Loucy (cell line): ENCODE results near the gene CNPPD1.

ENCODE experiments used
- H2AFZ ChIP-seq: fragments of 200-600 bp; sonication (generic); 2 replicates; pipeline ENCODE4 v1.6.0; 2016; ENCODE audit warnings: antibody characterized with exemption, mild to moderate bottlenecking, low read length, moderate library complexity
- H3F3A ChIP-seq: fragments of 200-600 bp; 2 replicates; pipeline ENCODE4 v1.6.0; 2016; ENCODE audit warnings: antibody characterized with exemption, low read depth, mild to moderate bottlenecking
- H3K27me3 ChIP-seq: fragments of 200-600 bp; sonication (generic); 2 replicates; pipeline ENCODE4 v1.6.1; 2014; ENCODE audit warnings: low read length, mild to moderate bottlenecking; ENCODE audit not compliant: insufficient read depth, poor library complexity, severe bottlenecking
- H3K36me3 ChIP-seq: fragments of 200-600 bp; sonication (generic); 2 replicates; pipeline ENCODE4 v1.6.1; 2016; ENCODE audit warnings: low read length; ENCODE audit not compliant: insufficient read depth
- H3K4me1 ChIP-seq: fragments of 200-600 bp; sonication (generic); 2 replicates; pipeline ENCODE4 v1.5.1; 2014; ENCODE audit warnings: low read length, mild to moderate bottlenecking; ENCODE audit not compliant: insufficient read depth, poor library complexity, severe bottlenecking
- H3K4me2 ChIP-seq: fragments of 200-600 bp; sonication (generic); 2 replicates; pipeline ENCODE4 v1.6.0; 2014; ENCODE audit warnings: antibody characterized with exemption, low read length, low read depth, mild to moderate bottlenecking; ENCODE audit not compliant: poor library complexity, severe bottlenecking
- H3K4me3 ChIP-seq: fragments of 200-600 bp; sonication (generic); 2 replicates; pipeline ENCODE4 v1.5.1; 2014; ENCODE audit warnings: low read length, mild to moderate bottlenecking, mixed read lengths; ENCODE audit not compliant: poor library complexity, severe bottlenecking
- H3K79me2 ChIP-seq: fragments of 200-600 bp; sonication (generic); 2 replicates; pipeline ENCODE4 v1.6.1; 2014; ENCODE audit warnings: low read length; ENCODE audit not compliant: insufficient read depth
- H3K9ac ChIP-seq: fragments of 200-600 bp; sonication (generic); 2 replicates; pipeline ENCODE4 v1.6.0; 2014; ENCODE audit warnings: mild to moderate bottlenecking, low read depth, low read length, moderate library complexity; ENCODE audit not compliant: poor library complexity, severe bottlenecking
- H3K9me2 ChIP-seq: fragments of 200-600 bp; sonication (generic); replicated peaks from 2 replicates; pipeline ENCODE4 v1.6.1; 2016; ENCODE audit warnings: low read depth, low read length, mixed read lengths
- H3K9me3 ChIP-seq: fragments of 200-600 bp; sonication (generic); 2 replicates; pipeline ENCODE4 v1.6.1; 2014; ENCODE audit warnings: mild to moderate bottlenecking, antibody characterized with exemption, low read length, low read depth; ENCODE audit not compliant: insufficient read depth
- H4K20me1 ChIP-seq: fragments of 200-600 bp; sonication (generic); 2 replicates; pipeline ENCODE4 v1.6.0; 2014; ENCODE audit warnings: antibody characterized with exemption, low read length, mild to moderate bottlenecking; ENCODE audit not compliant: insufficient read depth, poor library complexity, severe bottlenecking
- CTCF ChIP-seq: fragments of 200-600 bp; sonication (generic); conservative IDR thresholded peaks from 2 replicates; pipeline ENCODE4 v1.5.1; 2014; ENCODE audit warnings: mild to moderate bottlenecking, antibody characterized with exemption, low read length
- EZH2phosphoT487 ChIP-seq: fragments of 200-600 bp; IDR thresholded peaks from 2 replicates; pipeline ENCODE4 v1.6.1; 2018; ENCODE audit warnings: antibody characterized with exemption, mild to moderate bottlenecking, moderate library complexity, borderline replicate concordance

Gene CNPPD1

DNA sequence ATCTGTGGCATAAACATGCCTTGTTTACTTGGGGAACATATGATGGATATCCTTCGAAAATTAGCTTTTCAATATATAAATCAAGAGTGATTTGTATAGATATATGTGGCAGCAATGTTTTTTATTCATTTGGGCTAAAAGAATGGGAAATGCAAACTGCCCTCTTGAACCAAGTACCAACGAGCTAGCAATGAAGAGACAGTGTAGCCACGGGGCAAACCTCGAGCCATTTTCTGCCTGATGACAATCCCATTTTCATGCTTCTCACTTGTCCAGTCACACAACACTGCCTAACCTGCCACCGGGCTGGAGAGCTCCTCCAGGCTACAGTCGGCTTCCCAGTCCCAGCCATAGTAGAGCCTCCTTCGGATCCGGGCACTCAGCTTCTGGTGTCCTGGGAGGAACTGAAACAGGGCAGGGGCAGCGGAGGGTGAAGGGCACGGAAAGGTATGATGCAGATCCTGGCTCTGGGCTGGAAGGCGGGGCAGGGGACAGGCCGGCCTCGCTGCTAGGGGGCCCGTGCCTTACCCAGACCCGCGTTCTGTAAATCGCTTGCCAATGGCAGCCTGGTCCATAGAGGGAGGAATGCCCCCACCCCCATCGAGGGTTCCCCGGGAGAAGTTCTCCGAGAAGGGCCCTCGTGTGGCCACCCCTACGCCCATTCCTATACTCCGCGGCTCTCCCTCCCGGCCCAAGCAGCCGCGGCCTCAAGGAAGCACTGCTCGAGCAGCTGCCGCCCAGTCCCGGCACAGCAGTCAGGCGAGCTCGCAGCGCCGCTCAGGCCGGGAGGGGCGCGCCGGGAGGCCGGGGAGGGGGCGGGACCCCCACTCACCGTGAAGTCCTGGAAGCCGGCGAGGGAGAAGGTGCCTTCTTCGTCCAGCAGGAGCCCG is 552 bp downstream of the CNPPD1 start:
- peaks cover 32% of the 10 kb centered on the region for H4K20me1 ChIP-seq
- H3K9me2 ChIP-seq: no peaks in the 10 kb centered on the region
- no peaks in the 10 kb centered on the region for H3K27me3 ChIP-seq
- peak overlapping the region; percentile 97 for H3K4me3 ChIP-seq
- peak overlapping the region; percentile 76 for H2AFZ ChIP-seq
- peak overlapping the region; percentile 92 for H3K4me2 ChIP-seq
- H3K9ac ChIP-seq: peak overlapping the region; percentile 85
- peaks cover 14% of the 10 kb centered on the region; the same call in 1 of the 2 replicates for H3K36me3 ChIP-seq
- no peaks in the 10 kb centered on the region for H3K9me3 ChIP-seq
- H3K4me1 ChIP-seq: peaks cover 36% of the 10 kb centered on the region
- H3K79me2 ChIP-seq: peaks cover 53% of the 10 kb centered on the region
- peaks cover 9% of the 10 kb centered on the region; the same call in 1 of the 2 replicates for H3F3A ChIP-seq
- TF ChIP-seq CTCF (peak; percentile 19; the same call in 1 of the 2 replicates), EZH2phosphoT487 (no peak)

DNA sequence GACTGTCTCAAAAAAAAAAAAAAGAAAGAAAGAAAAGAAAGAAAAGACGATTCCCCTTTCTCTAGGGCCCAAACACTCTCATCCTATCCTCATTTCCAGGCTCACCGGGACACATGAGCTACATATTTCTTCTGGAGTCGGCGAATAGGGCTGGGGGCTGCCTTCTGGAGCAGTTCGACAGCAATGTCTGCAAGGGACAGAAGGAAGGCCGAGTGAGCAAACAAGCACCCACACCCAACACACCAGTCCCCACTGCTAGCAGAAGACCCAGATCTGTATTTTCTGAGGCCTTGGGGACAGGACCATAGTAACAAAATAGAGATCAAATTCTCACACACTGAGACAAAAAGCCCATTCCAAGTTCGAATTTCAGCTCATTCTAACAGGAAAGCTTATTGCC is 1.2 kb downstream of the CNPPD1 start:
- Histone ChIP-seq H3K9me2 (no peaks in the 10 kb centered on the region), H4K20me1 (peaks cover 32% of the 10 kb centered on the region), H3K9me3 (no peaks in the 10 kb centered on the region), H3K4me2 (peak overlapping the region; percentile 92), H2AFZ (no peak overlapping the region), H3K79me2 (peaks cover 46% of the 10 kb centered on the region), H3K27me3 (no peaks in the 10 kb centered on the region), H3K36me3 (peaks cover 7% of the 10 kb centered on the region; the same call in 1 of the 2 replicates), H3K4me3 (peak overlapping the region; percentile 97), H3K4me1 (peaks cover 32% of the 10 kb centered on the region), H3F3A (peaks cover 9% of the 10 kb centered on the region; the same call in 1 of the 2 replicates), H3K9ac (peak overlapping the region; percentile 85)
- TF ChIP-seq EZH2phosphoT487: no peak
- no peak for TF ChIP-seq CTCF

DNA sequence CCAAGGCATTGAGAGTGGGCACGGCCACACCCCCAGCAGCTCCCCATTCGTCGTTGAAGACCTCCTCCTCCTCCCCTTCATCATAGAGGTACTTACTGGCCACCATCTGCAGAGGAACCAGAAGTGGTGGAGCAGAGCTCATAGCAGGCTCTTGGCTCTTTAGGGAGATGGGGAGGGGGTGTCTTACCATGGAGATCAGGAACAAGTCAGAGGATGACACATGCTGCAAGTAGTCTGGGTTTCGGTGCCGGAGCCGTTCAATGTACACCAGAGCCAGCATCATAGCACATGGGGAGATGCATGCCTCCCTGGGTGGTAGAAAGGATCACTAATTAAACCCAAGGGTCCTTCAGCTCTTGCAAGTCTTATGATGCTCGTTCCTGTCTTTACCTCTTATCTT is 1.9 kb downstream of the CNPPD1 start:
- no peak for TF ChIP-seq EZH2phosphoT487
- no peak for TF ChIP-seq CTCF
- peaks cover 39% of the 10 kb centered on the region for H3K79me2 ChIP-seq
- peaks cover 3% of the 10 kb centered on the region; the same call in 1 of the 2 replicates for H3K36me3 ChIP-seq
- H2AFZ ChIP-seq: no peak overlapping the region
- H3K9ac ChIP-seq: peak overlapping the region; percentile 13
- peak overlapping the region; percentile 43 for H3K4me3 ChIP-seq
- peaks cover 9% of the 10 kb centered on the region; the same call in 1 of the 2 replicates for H3F3A ChIP-seq
- H3K9me3 ChIP-seq: no peaks in the 10 kb centered on the region
- H3K9me2 ChIP-seq: no peaks in the 10 kb centered on the region
- H4K20me1 ChIP-seq: peaks cover 28% of the 10 kb centered on the region
- no peaks in the 10 kb centered on the region for H3K27me3 ChIP-seq
- peaks cover 26% of the 10 kb centered on the region for H3K4me1 ChIP-seq
- peak overlapping the region; percentile 92 for H3K4me2 ChIP-seq
